MM.1S (cell line): ENCODE data around the gene POC1A.

ENCODE experiments used
- CTCF ChIP-seq: fragments of 300-600 bp; sonication (generic); IDR thresholded peaks from 2 replicates; pipeline ENCODE4 v1.5.1; 2016; ENCODE audit warnings: antibody characterized with exemption, low read length, mixed read lengths
- EZH2 ChIP-seq: fragments of 300-600 bp; sonication (generic); optimal IDR thresholded peaks from 2 replicates; pipeline ENCODE3; 2017; ENCODE audit warnings: low read depth, mild to moderate bottlenecking, antibody characterized with exemption, low read length, mixed read lengths

- no peak for TF ChIP-seq CTCF
- no peak for TF ChIP-seq EZH2
Observed at GRCh38 chr3:52082951-52083350, 71.3 kb downstream of the POC1A start.
